ENCODE measurements around the gene KCNQ5.

KCNQ5 gene

GRCh38 chr6:72748759-72749158, 126.9 kb downstream of the KCNQ5 start:
- DNase-seq: no peak

- DNase-seq: no peak
Measured at GRCh38 chr6:72755752-72756151, 133.9 kb downstream of the KCNQ5 start.

GRCh38 chr6:72757048-72757447, 135.2 kb downstream of the KCNQ5 start:
- no peak for DNase-seq

- DNase-seq: no peak
Measured at GRCh38 chr6:72757926-72758325, 136.1 kb downstream of the KCNQ5 start.

GRCh38 chr6:72758901-72759300, 137.0 kb downstream of the KCNQ5 start:
- DNase-seq: no peak

GRCh38 chr6:72760114-72760793, 138.4 kb downstream of the KCNQ5 start:
- no peak for DNase-seq

- DNase-seq: no peak
Measured at GRCh38 chr6:72761761-72762160, 139.9 kb downstream of the KCNQ5 start.

- no peak for DNase-seq
Measured at GRCh38 chr6:72769459-72770125, 147.7 kb downstream of the KCNQ5 start.

- no peak for DNase-seq
Measured at GRCh38 chr6:72770959-72771358, 149.1 kb downstream of the KCNQ5 start.

- DNase-seq: peak; percentile 17
Measured at GRCh38 chr6:72776456-72776855, 154.6 kb downstream of the KCNQ5 start.

GRCh38 chr6:72781624-72782023, 159.8 kb downstream of the KCNQ5 start:
- DNase-seq: no peak

- no peak for DNase-seq
Measured at GRCh38 chr6:72783035-72783434, 161.2 kb downstream of the KCNQ5 start.

- DNase-seq: no peak
Measured at GRCh38 chr6:72783666-72784065, 161.8 kb downstream of the KCNQ5 start.

- no peak for DNase-seq
Measured at GRCh38 chr6:72784071-72784470, 162.2 kb downstream of the KCNQ5 start.

GRCh38 chr6:72784581-72784980, 162.7 kb downstream of the KCNQ5 start:
- DNase-seq: no peak

- no peak for DNase-seq
Measured at GRCh38 chr6:72787391-72788031, 165.6 kb downstream of the KCNQ5 start.

GRCh38 chr6:72788188-72788587, 166.3 kb downstream of the KCNQ5 start:
- no peak for DNase-seq

- DNase-seq: no peak
Measured at GRCh38 chr6:72789145-72789544, 167.3 kb downstream of the KCNQ5 start.

- DNase-seq: no peak
Measured at GRCh38 chr6:72792692-72793091, 170.8 kb downstream of the KCNQ5 start.

GRCh38 chr6:72793641-72794395, 172.0 kb downstream of the KCNQ5 start:
- no peak for DNase-seq

- no peak for DNase-seq
Measured at GRCh38 chr6:72798196-72798595, 176.3 kb downstream of the KCNQ5 start.

GRCh38 chr6:72809746-72810379, 188.0 kb downstream of the KCNQ5 start:
- no peak for DNase-seq

Data from NCI-H1417 treated with DMSO at 0.1 percent for 48 hours (cell line).